A549 (cell line): ENCODE measurements around the gene ATP9A. TPM values are rescaled to one million over a fixed set of nuclear protein-coding genes. Genes with fewer than 3 reads are reported as not detected.

Experiments used
- ATAC-seq, 2 experiments: fragments of 200-7000 bp in 1 of 2; fragments of >200 bp in 1 of 2; cut with Nextera tagmentation in 1 of 2; cut with Tn5 transposase in 1 of 2; 3 replicates each; pipeline versions ENCODE4 v1.8.0 to v1.9.1; 2018 to 2020; ENCODE audit warnings: mild to moderate bottlenecking in 1 of 2, moderate library complexity in 1 of 2
- CTCF ChIA-PET: fragments of 300-600 bp; sonication (Branson Sonifier 250); formaldehyde crosslinking; extraction: SDS; loops from one replicate; lab custom pipeline; 2021; ENCODE audit warnings: antibody characterized with exemption, inconsistent platforms; lab: Yijun Ruan, JAX
- POLR2A ChIA-PET: fragments of 350-600 bp; formaldehyde crosslinking; extraction: SDS; loops from one replicate; lab custom pipeline; 2021; ENCODE audit warnings: antibody characterized with exemption, inconsistent platforms; lab: Yijun Ruan, JAX
- DNase-seq, 2 experiments: peaks; one replicate each; pipeline versions ENCODE4 v3.0.0 to v3.0.0-alpha.2; 2011 to 2016; ENCODE audit warnings: low read depth in 1 of 2, low spot score in 1 of 2
- FAIRE-seq: peaks from 2 replicates; lab custom pipeline; 2011; peaks lifted over from hg19 to GRCh38; lab: Jason Lieb, UNC
- H3K27ac ChIP-seq, 2 experiments: fragments of >200 bp; sonication (Bioruptor Twin); formaldehyde crosslinking; 3 replicates each; pipeline ENCODE4 v1.5.1; 2016 to 2017
- H3K4me1 ChIP-seq: fragments of >200 bp; sonication (Bioruptor Twin); formaldehyde crosslinking; 3 replicates; pipeline ENCODE4 v1.6.1; 2016
- H3K4me2 ChIP-seq: fragments of >200 bp; sonication (Bioruptor Twin); formaldehyde crosslinking; 3 replicates; pipeline ENCODE4 v1.6.1; 2016
- H3K4me3 ChIP-seq: fragments of >200 bp; sonication (Bioruptor Twin); formaldehyde crosslinking; 3 replicates; pipeline ENCODE4 v1.5.1; 2016
- H3K9me3 ChIP-seq: fragments of >200 bp; sonication (Bioruptor Twin); formaldehyde crosslinking; 3 replicates; pipeline ENCODE4 v1.6.1; 2016
- BHLHE40 ChIP-seq: IDR thresholded peaks from 2 replicates; pipeline ENCODE4 v1.6.1; 2012; ENCODE audit warnings: low read depth, low read length, inconsistent platforms
- CEBPB ChIP-seq, 2 experiments: fragments of >200 bp in 1 of 2; sonication (Bioruptor Twin) in 1 of 2; formaldehyde crosslinking in 1 of 2; IDR thresholded peaks; 2 replicates each; pipeline ENCODE4 v1.6.1; 2012 to 2016
- CHD4 ChIP-seq: fragments of 200-600 bp; sonication (generic); IDR thresholded peaks from 2 replicates; pipeline ENCODE4 v1.6.1; 2016; ENCODE audit warnings: antibody characterized with exemption, mild to moderate bottlenecking, borderline replicate concordance
- EHF ChIP-seq: fragments of 250-450 bp; sonication (Bioruptor Pico); IDR thresholded peaks from 2 replicates; pipeline ENCODE4 v1.5.0; 2020; ENCODE audit warnings: mild to moderate bottlenecking
- ESRRA ChIP-seq: fragments of 150-350 bp; IDR thresholded peaks from 2 replicates; pipeline ENCODE4 v1.6.1; 2014; ENCODE audit warnings: mild to moderate bottlenecking, low read length, borderline replicate concordance
- FOSB ChIP-seq: fragments of 250-450 bp; sonication (Bioruptor Pico); IDR thresholded peaks from 2 replicates; pipeline ENCODE4 v1.5.0; 2020; ENCODE audit warnings: mild to moderate bottlenecking, moderate library complexity
- GATA3 ChIP-seq: IDR thresholded peaks from 2 replicates; pipeline ENCODE4 v1.6.1; 2012; ENCODE audit warnings: borderline replicate concordance
- HOXA7 ChIP-seq: fragments of 250-450 bp; sonication (Bioruptor Pico); IDR thresholded peaks from 2 replicates; pipeline ENCODE4 v1.5.0; 2020; ENCODE audit warnings: mild to moderate bottlenecking, moderate library complexity
- HOXB13 ChIP-seq: fragments of 250-450 bp; sonication (Bioruptor Pico); IDR thresholded peaks from 2 replicates; pipeline ENCODE4 v1.5.0; 2020; ENCODE audit warnings: low read depth, mild to moderate bottlenecking, moderate library complexity
- JUN ChIP-seq, 2 experiments: fragments of >200 bp; sonication (Bioruptor Twin); formaldehyde crosslinking; IDR thresholded peaks; 2 replicates in 1 of 2; 3 replicates in 1 of 2; pipeline ENCODE4 v1.6.1; 2016 to 2017
- JUNB ChIP-seq: fragments of >200 bp; sonication (Bioruptor Twin); formaldehyde crosslinking; IDR thresholded peaks from 2 replicates; pipeline ENCODE4 v1.6.1; 2016
- KDM1A ChIP-seq: fragments of 200-600 bp; sonication (generic); IDR thresholded peaks from 2 replicates; pipeline ENCODE4 v1.6.1; 2016; ENCODE audit warnings: low read depth, mild to moderate bottlenecking
- KDM5A ChIP-seq: fragments of 200-600 bp; sonication (generic); IDR thresholded peaks from 2 replicates; pipeline ENCODE4 v1.6.1; 2016; ENCODE audit warnings: antibody characterized with exemption, mild to moderate bottlenecking
- MAFK ChIP-seq: fragments of 450-650 bp; IDR thresholded peaks from 2 replicates; pipeline ENCODE4 v1.6.1; 2014; ENCODE audit not compliant: partially characterized antibody
- MYC ChIP-seq: IDR thresholded peaks from 2 replicates; pipeline ENCODE4 v1.6.1; 2012; ENCODE audit warnings: mild to moderate bottlenecking, inconsistent platforms, low read length, improper control_type of control experiment, borderline replicate concordance
- NFE2L2 ChIP-seq: fragments of 150-350 bp; conservative IDR thresholded peaks from 2 replicates; pipeline ENCODE4 v1.6.1; 2014; ENCODE audit warnings: low read length
- NPAS2 ChIP-seq: fragments of 250-450 bp; sonication (Bioruptor Pico); IDR thresholded peaks from 2 replicates; pipeline ENCODE4 v1.8.0; 2022; ENCODE audit warnings: mild to moderate bottlenecking, moderate library complexity, borderline replicate concordance
- NR3C1 ChIP-seq: fragments of >200 bp; sonication (Bioruptor Twin); formaldehyde crosslinking; IDR thresholded peaks from 3 replicates; pipeline ENCODE4 v1.6.1; 2017
- POLR2AphosphoS2 ChIP-seq: conservative IDR thresholded peaks from 2 replicates; pipeline ENCODE4 v1.6.1; 2012; ENCODE audit warnings: low read length, improper control_type of control experiment, inconsistent platforms
- RAD21 ChIP-seq, 2 experiments: fragments of >200 bp in 1 of 2; sonication (Bioruptor Twin) in 1 of 2; formaldehyde crosslinking in 1 of 2; IDR thresholded peaks in 1 of 2; conservative IDR thresholded peaks in 1 of 2; 2 replicates in 1 of 2; 3 replicates in 1 of 2; pipeline ENCODE4 v1.6.1; 2012 to 2018; ENCODE audit warnings: inconsistent platforms in 1 of 2
- RARB ChIP-seq: fragments of 250-450 bp; sonication (Bioruptor Pico); IDR thresholded peaks from 2 replicates; pipeline ENCODE4 v1.8.0; 2021; ENCODE audit warnings: mild to moderate bottlenecking, moderate library complexity
- RCOR1 ChIP-seq: fragments of 150-350 bp; IDR thresholded peaks from 2 replicates; pipeline ENCODE4 v1.6.1; 2014; ENCODE audit warnings: antibody characterized with exemption, low read length, low read depth
- SMC3 ChIP-seq: fragments of >200 bp; sonication (Bioruptor Twin); formaldehyde crosslinking; IDR thresholded peaks from 3 replicates; pipeline ENCODE4 v1.6.1; 2018; ENCODE audit warnings: inconsistent platforms
- SREBF2 ChIP-seq: fragments of 450-650 bp; IDR thresholded peaks from 2 replicates; pipeline ENCODE4 v1.6.1; 2014; ENCODE audit warnings: mild to moderate bottlenecking, moderate library complexity
- TP53 ChIP-seq: fragments of 250-450 bp; sonication (Bioruptor Pico); IDR thresholded peaks from 2 replicates; pipeline ENCODE4 v1.5.0; 2021; ENCODE audit warnings: mild to moderate bottlenecking, moderate library complexity
- ZFP36 ChIP-seq: fragments of 450-650 bp; IDR thresholded peaks from 2 replicates; pipeline ENCODE4 v1.6.1; 2014; ENCODE audit warnings: borderline replicate concordance; ENCODE audit not compliant: partially characterized antibody
- ZSCAN20 ChIP-seq: fragments of 250-450 bp; sonication (Bioruptor Pico); IDR thresholded peaks from 2 replicates; pipeline ENCODE4 v1.8.0; 2022; ENCODE audit warnings: mild to moderate bottlenecking, moderate library complexity
- WGBS: methylation state at CpG from one replicate; pipeline ENCODE4 v1.1.6; 2017; ENCODE audit errors: missing lambda C conversion rate; 5-methylcytosine and 5-hydroxymethylcytosine counted together
- polyA plus RNA-seq, 4 experiments: library from polyadenylated mRNA; depleted of rRNA in 3 of 4; stranded (reverse); fragments of >200 nt; fragmentation: RNase III in 1 of 4; extraction: RNeasy Plus Mini Kit Qiagen cat#74134 plus additional on column Dnase treatment in 1 of 4; gene quantifications; 2 replicates in 3 of 4; 3 replicates in 1 of 4; pipeline ENCODE4 v1.2.3, GENCODE V29; 2011 to 2017
- TF ChIP-seq, protein P1 (sequence below): IDR thresholded peaks from 2 replicates; pipeline ENCODE4 v1.6.1; 2012
- TF ChIP-seq, protein P2 (sequence below): fragments of >200 bp; sonication (Bioruptor Twin); formaldehyde crosslinking; IDR thresholded peaks from 2 replicates; pipeline ENCODE4 v1.6.1; 2016
- TF ChIP-seq, protein P3 (sequence below): fragments of >200 bp; sonication (Bioruptor Twin); formaldehyde crosslinking; IDR thresholded peaks from 3 replicates; pipeline ENCODE4 v1.6.1; 2016

The ATP9A gene
- polyA plus RNA-seq, 2 of the 4 experiments (the other 2 are of a cell fraction): 9.9 to 23.6 TPM

DNA sequence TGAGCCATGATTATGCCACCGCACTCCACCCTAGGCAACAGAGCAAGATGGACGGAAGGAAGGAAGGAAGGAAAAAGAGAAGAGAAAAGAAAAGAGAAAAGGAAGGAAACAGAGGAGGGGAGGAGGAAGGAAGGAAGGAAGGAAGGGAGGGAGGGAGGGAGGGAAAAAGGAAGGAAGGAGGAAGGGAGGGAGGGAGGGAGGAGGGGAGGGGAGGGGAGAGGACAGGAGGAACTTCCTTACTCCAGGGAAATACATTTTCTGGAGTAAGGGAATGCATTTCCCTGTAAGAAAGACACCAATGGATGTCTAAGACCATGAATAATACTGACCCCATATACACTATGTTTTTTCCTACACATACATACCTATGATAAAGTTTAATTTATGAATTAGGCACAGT, 132.5 kb downstream of the ATP9A start:
- no peak overlapping the region for H3K27ac ChIP-seq
- no peak overlapping the region for H3K4me2 ChIP-seq
- POLR2A ChIA-PET: no interaction called here
- DNase-seq (no peak), ATAC-seq (no peak), FAIRE-seq (no peak)
- CTCF ChIA-PET: interaction anchor here (0.6 to 1.8 kb wide), 3 partner anchors 9 to 654 kb away, joined by 3 to 9 read pairs (median 3); no protein-coding TSS in a partner anchor
- 93% methylated on average over 2 of the region's 2 CpGs for WGBS
- TF ChIP-seq ZFP36 (no peak), HOXA7 (no peak), CHD4 (no peak), HOXB13 (CRISPR knock-in tag) (no peak), MAFK (no peak), NPAS2 (no peak), JUN (IDR thresholded peaks at IDR 0.05) (no peak), JUNB (no peak), TP53 (CRISPR knock-in tag) (no peak), CEBPB (IDR thresholded peaks at IDR 0.05) (no peak), NR3C1 (no peak)
- TF ChIP-seq, protein P1, sequence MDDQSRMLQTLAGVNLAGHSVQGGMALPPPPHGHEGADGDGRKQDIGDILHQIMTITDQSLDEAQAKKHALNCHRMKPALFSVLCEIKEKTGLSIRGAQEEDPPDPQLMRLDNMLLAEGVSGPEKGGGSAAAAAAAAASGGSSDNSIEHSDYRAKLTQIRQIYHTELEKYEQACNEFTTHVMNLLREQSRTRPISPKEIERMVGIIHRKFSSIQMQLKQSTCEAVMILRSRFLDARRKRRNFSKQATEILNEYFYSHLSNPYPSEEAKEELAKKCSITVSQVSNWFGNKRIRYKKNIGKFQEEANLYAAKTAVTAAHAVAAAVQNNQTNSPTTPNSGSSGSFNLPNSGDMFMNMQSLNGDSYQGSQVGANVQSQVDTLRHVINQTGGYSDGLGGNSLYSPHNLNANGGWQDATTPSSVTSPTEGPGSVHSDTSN: no peak
- H3K4me1 ChIP-seq: peaks cover 30% of the 10 kb centered on the region
- no peaks in the 10 kb centered on the region for H3K9me3 ChIP-seq
- H3K4me3 ChIP-seq: no peak overlapping the region

DNA sequence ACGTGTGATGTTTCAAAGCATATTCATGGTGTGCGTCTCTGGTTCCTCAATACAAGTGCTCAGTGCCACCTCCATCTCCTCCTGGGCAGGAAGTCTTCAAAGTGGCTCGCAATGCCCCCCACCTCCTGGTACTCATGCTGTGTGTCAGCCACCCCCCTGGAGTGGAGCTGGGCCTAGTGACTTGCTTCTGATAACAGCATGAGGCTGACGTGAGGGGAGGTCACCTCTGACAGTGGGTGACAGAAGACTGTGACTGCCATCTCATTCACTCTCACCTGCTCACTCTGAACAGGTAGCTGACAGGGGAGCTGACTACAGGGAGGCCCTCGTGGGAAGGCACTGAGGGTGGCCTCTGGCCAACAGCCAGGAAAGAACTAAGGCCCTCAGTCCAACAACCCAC, 133.3 kb downstream of the ATP9A start:
- peaks cover 34% of the 10 kb centered on the region for H3K4me1 ChIP-seq
- no peak for ATAC-seq
- WGBS: 93% methylated on average over 4 of the region's 5 CpGs

DNA sequence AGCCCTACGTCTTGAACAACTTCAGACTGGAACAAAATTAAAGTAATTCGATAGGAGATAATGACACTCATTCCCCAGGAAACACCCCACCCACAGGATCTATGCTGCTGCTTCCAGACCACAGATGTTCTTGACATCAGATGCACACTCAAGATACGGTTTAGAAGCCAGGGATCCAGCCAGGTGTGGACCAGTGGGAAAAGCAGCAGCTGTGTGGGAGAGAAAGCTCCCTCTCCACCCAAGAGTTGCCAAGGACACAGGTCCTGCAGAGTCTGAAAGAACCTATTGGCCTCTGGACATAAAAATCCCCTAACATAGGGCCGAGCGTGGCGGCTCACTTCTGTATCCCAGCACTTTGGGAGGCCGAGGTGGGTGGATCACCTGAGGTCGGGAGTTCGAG, 133.9 kb downstream of the ATP9A start:
- TF ChIP-seq ZSCAN20 (CRISPR knock-in tag): no peak
- no peak for TF ChIP-seq JUN (IDR thresholded peaks at IDR 0.05)
- no peak for TF ChIP-seq MYC
- FAIRE-seq: no peak
- 86% methylated on average over 9 of the region's 9 CpGs for WGBS
- no peak overlapping the region for H3K4me3 ChIP-seq
- DNase-seq: no peak
- ChIA-PET CTCF (interaction anchor here (0.8 to 1.4 kb wide), 3 partner anchors 15 to 449 kb away, joined by 3 to 5 read pairs (median 5); no protein-coding TSS in a partner anchor), POLR2A (no interaction called here)
- no peak for ATAC-seq
- H3K27ac ChIP-seq: peak overlapping the region in 1 of 2 experiments; percentile 72; a peak in 4 of 6 replicates
- H3K4me2 ChIP-seq: no peak overlapping the region
- H3K9me3 ChIP-seq: no peaks in the 10 kb centered on the region
- peaks cover 31% of the 10 kb centered on the region for H3K4me1 ChIP-seq

More for the DNA sequence above, 133.3 kb downstream of the ATP9A start:
- Histone ChIP-seq H3K4me2 (no peak overlapping the region), H3K27ac (0 out of 6 replicates have a peak overlapping the region, but pooled peaks of 1 of the 2 experiments have one; percentile 25), H3K4me3 (no peak overlapping the region), H3K9me3 (no peaks in the 10 kb centered on the region)
- POLR2A ChIA-PET: no interaction called here
- CTCF ChIA-PET: interaction anchor here (0.6 to 1.4 kb wide), 6 partner anchors 9 to 653 kb away, joined by 3 to 5 read pairs (median 3); no protein-coding TSS in a partner anchor
- TF ChIP-seq JUN (IDR thresholded peaks at IDR 0.05) (no peak), RAD21 (conservative IDR thresholded peaks at IDR 0.05 in 1 of 2, IDR thresholded peaks at IDR 0.05 in 1 of 2) (no peak), JUNB (no peak), BHLHE40 (no peak), RARB (CRISPR knock-in tag) (no peak), SREBF2 (no peak), FOSB (no peak), POLR2AphosphoS2 (no peak), KDM5A (no peak), TP53 (CRISPR knock-in tag) (no peak), KDM1A (no peak), GATA3 (no peak), ZFP36 (no peak), EHF (CRISPR knock-in tag) (no peak), NFE2L2 (no peak), RCOR1 (no peak), SMC3 (no peak), ESRRA (no peak)
- TF ChIP-seq, protein P2, sequence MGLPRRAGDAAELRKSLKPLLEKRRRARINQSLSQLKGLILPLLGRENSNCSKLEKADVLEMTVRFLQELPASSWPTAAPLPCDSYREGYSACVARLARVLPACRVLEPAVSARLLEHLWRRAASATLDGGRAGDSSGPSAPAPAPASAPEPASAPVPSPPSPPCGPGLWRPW: no peak
- TF ChIP-seq, protein P3, sequence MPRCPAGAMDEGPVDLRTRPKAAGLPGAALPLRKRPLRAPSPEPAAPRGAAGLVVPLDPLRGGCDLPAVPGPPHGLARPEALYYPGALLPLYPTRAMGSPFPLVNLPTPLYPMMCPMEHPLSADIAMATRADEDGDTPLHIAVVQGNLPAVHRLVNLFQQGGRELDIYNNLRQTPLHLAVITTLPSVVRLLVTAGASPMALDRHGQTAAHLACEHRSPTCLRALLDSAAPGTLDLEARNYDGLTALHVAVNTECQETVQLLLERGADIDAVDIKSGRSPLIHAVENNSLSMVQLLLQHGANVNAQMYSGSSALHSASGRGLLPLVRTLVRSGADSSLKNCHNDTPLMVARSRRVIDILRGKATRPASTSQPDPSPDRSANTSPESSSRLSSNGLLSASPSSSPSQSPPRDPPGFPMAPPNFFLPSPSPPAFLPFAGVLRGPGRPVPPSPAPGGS: no peak
- no peak for FAIRE-seq
- no peak for DNase-seq
